HepG2 (cell line): Measurements from ENCODE around the gene EVI5. TPM values are rescaled to one million over a fixed set of nuclear protein-coding genes. Genes with fewer than 3 reads are reported as not detected.

Source experiments
- ARNTL ChIP-seq: sonication (generic); formaldehyde crosslinking; IDR thresholded peaks from 2 replicates; pipeline ENCODE4 v1.4.0; 2020; ENCODE audit warnings: mild to moderate bottlenecking, missing genetic modification reagents
- CEBPG ChIP-seq: IDR thresholded peaks from 2 replicates; pipeline ENCODE4 v1.6.1; 2016
- KDM5B ChIP-seq: sonication (generic); formaldehyde crosslinking; IDR thresholded peaks from 2 replicates; pipeline ENCODE4 v1.4.0; 2020; ENCODE audit warnings: missing genetic modification reagents, mild to moderate bottlenecking, borderline replicate concordance
- NBN ChIP-seq: fragments of 450-650 bp; conservative IDR thresholded peaks from 2 replicates; pipeline ENCODE4 v1.6.1; 2017
- NFYC ChIP-seq: IDR thresholded peaks from 2 replicates; pipeline ENCODE4 v1.6.1; 2016; ENCODE audit warnings: missing genetic modification reagents, missing compliant biosample characterization
- PPARG ChIP-seq: conservative IDR thresholded peaks from 2 replicates; pipeline ENCODE4 v1.6.1; 2016; ENCODE audit warnings: missing biosample characterization, missing genetic modification reagents
- RFXAP ChIP-seq: sonication (generic); formaldehyde crosslinking; IDR thresholded peaks from 2 replicates; pipeline ENCODE4 v1.4.0; 2020; ENCODE audit warnings: missing genetic modification reagents, borderline replicate concordance
- ZFP37 ChIP-seq: sonication (generic); formaldehyde crosslinking; IDR thresholded peaks from 2 replicates; pipeline ENCODE4 v1.4.0; 2020; ENCODE audit warnings: missing genetic modification reagents, borderline replicate concordance
- ZNF160 ChIP-seq: sonication (generic); formaldehyde crosslinking; IDR thresholded peaks from 2 replicates; pipeline ENCODE4 v1.8.0; 2022; ENCODE audit warnings: mild to moderate bottlenecking, inconsistent platforms, missing genetic modification reagents
- ZNF331 ChIP-seq: sonication (generic); formaldehyde crosslinking; IDR thresholded peaks from 2 replicates; pipeline ENCODE4 v1.4.0; 2020; ENCODE audit warnings: missing genetic modification reagents
- ZNF7 ChIP-seq: IDR thresholded peaks from 2 replicates; pipeline ENCODE4 v1.6.1; 2016; ENCODE audit warnings: missing biosample characterization, missing genetic modification reagents
- polyA plus RNA-seq, 8 experiments: library from polyadenylated mRNA; depleted of rRNA in 3 of 8; stranded (reverse) in 7 of 8; unstranded in 1 of 8; fragments of >200 nt; fragmentation: Illumina TruSeq in 4 of 8; extraction: Trizol in 4 of 8; gene quantifications; 2 replicates each; pipeline versions ENCODE4 v1.2.1 to v1.2.3, GENCODE V29; 2011 to 2016; ENCODE audit warnings: low read depth in 4 of 8, missing spikeins in 1 of 8, mixed read lengths in 1 of 8; ENCODE audit not compliant: insufficient read depth in 1 of 8
- total RNA-seq, 5 experiments: library from RNA; depleted of rRNA; stranded (reverse); fragments of >200 nt; fragmentation: Illumina TruSeq; extraction: Trizol; gene quantifications; 2 replicates each; pipeline ENCODE4 v1.2.3, GENCODE V29; 2016; ENCODE audit warnings: low read depth in 1 of 5
- TF ChIP-seq, protein P1 (sequence below): sonication (generic); formaldehyde crosslinking; IDR thresholded peaks from 2 replicates; pipeline ENCODE4 v1.4.0; 2020; ENCODE audit warnings: missing genetic modification reagents
- TF ChIP-seq, protein P2 (sequence below): sonication (generic); formaldehyde crosslinking; IDR thresholded peaks from 2 replicates; pipeline ENCODE4 v1.4.0; 2020; ENCODE audit warnings: mild to moderate bottlenecking, missing genetic modification reagents

Gene EVI5
- total and polyA plus RNA-seq, 2 of the 13 experiments (the other 11 are each of a cell fraction or from before 2014, with no cell fraction given) = 4.0 to 12.6 TPM

DNA sequence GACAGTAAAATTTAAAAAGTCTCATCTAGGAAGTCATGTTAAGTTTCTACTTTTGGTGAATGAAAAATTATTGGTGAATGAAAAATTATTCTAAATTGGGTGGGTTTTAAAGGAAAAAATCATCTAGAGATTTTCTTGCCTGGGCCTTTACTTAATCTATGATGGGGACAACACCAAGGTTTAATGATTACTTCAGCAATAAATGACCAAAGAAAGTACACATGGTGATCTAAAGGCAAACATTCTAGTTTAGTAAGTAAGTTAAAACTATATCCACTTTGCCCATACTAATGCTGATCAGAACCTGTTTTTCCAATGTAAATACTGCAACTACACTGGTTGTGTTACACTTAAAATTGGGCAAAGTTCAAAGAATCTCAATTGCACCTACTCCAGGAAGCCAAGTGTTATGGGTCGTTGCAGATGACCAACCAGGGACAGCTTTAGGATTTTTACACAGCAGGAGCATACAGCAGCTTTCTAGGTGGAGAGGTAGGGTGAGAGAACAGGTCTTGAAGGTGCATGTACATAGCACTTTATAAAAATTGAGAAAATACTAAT, 32.3 kb upstream of the EVI5 start (continued):
- TF ChIP-seq PPARG = peak; percentile 82
- no peak for TF ChIP-seq ARNTL
- TF ChIP-seq ZNF331 (CRISPR knock-in tag) = no peak
- no peak for TF ChIP-seq ZNF160 (CRISPR knock-in tag)
- TF ChIP-seq, protein P1, sequence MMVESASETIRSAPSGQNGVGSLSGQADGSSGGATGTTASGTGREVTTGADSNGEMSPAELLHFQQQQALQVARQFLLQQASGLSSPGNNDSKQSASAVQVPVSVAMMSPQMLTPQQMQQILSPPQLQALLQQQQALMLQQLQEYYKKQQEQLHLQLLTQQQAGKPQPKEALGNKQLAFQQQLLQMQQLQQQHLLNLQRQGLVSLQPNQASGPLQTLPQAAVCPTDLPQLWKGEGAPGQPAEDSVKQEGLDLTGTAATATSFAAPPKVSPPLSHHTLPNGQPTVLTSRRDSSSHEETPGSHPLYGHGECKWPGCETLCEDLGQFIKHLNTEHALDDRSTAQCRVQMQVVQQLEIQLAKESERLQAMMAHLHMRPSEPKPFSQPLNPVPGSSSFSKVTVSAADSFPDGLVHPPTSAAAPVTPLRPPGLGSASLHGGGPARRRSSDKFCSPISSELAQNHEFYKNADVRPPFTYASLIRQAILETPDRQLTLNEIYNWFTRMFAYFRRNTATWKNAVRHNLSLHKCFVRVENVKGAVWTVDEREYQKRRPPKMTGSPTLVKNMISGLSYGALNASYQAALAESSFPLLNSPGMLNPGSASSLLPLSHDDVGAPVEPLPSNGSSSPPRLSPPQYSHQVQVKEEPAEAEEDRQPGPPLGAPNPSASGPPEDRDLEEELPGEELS = 0 out of 2 replicates have a peak, but pooled peaks have one; percentile 19
- TF ChIP-seq CEBPG (CRISPR knock-in tag) = peak; percentile 36; the same call in 1 of the 2 replicates
- TF ChIP-seq, protein P2, sequence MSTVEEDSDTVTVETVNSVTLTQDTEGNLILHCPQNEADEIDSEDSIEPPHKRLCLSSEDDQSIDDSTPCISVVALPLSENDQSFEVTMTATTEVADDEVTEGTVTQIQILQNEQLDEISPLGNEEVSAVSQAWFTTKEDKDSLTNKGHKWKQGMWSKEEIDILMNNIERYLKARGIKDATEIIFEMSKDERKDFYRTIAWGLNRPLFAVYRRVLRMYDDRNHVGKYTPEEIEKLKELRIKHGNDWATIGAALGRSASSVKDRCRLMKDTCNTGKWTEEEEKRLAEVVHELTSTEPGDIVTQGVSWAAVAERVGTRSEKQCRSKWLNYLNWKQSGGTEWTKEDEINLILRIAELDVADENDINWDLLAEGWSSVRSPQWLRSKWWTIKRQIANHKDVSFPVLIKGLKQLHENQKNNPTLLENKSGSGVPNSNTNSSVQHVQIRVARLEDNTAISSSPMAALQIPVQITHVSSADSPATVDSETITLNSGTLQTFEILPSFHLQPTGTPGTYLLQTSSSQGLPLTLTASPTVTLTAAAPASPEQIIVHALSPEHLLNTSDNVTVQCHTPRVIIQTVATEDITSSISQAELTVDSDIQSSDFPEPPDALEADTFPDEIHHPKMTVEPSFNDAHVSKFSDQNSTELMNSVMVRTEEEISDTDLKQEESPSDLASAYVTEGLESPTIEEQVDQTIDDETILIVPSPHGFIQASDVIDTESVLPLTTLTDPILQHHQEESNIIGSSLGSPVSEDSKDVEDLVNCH (CRISPR knock-in tag) = no peak
- no peak for TF ChIP-seq ZNF7 (CRISPR knock-in tag)
- no peak for TF ChIP-seq KDM5B (CRISPR knock-in tag)
- no peak for TF ChIP-seq ZFP37 (CRISPR knock-in tag)
- no peak for TF ChIP-seq NFYC (CRISPR knock-in tag)
- no peak for TF ChIP-seq NBN
- TF ChIP-seq RFXAP (CRISPR knock-in tag) = no peak
